ENCODE measurements around the gene KRT75.

DNA sequence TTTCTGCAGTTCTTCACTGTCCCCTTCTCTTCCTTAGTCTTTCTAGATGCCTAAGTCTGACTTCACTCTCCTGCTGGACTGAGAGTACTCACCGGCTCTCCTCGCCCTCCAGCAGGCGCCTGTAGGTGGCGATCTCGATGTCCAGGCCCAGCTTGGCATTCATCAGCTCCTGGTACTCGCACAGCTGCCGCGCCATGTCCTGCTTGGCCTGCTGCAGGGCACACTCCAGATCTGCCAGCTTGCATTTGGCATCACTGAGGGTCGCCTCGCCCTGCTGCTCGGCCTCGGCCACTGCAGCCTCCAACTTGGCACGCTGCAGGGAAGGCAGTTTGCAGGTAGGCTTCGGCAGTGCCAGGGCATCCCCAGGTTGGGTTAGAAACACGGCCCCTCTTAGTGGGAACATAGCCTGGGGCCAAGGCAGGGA is 53.9 kb downstream of the KRT75 start:
- TF ChIP-seq KDM1A (IDR thresholded peaks at IDR 0.05; ENCODE audit: low read depth) (no peak), CTCF (IDR thresholded peaks at IDR 0.05) (peak; percentile 53), RCOR1 (IDR thresholded peaks at IDR 0.05; ENCODE audit: low read depth, low read length) (no peak)
